Measurements from ENCODE around the gene PCSK4. TPM values are rescaled to one million over a fixed set of nuclear protein-coding genes. Genes with fewer than 3 reads are reported as not detected.

PCSK4 gene
- total and polyA plus RNA-seq, 2 of the 13 experiments (the other 11 are each of a cell fraction or from before 2014, with no cell fraction given), result 2.0 to 2.7 TPM

DNA sequence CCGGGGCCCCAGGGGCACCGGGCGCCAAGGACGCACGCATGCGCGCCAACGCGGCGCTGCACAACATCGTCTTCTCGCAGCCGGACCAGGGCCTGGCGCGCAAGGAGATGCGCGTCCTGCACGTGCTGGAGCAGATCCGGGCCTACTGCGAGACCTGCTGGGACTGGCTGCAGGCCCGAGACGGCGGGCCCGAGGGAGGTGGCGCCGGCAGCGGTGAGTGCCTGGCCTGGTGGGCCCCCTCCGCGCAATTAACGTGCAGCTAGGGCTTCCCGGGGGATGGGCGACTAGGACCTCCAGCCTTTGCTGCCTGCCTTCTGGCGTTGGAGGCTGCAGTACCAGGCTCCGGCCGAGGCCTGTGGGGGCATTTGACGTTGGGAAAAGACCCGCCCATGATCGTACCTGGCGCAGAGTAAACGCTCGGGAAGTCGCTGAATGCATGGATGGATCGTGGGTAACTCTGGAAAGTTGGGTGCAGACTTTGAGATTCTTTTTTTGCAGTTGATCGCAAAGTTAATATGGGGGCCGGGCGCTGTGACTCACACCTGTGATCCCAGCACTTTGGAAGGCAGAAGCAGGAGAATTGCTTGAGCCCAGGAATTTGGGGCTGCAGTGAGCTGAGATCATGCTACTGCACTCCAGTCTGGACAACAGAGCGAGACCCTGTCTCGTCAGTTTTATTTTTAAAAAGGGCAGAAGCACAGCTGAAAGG lies 33.0 kb downstream of the PCSK4 start:
- Histone ChIP-seq H3K9me3 (ENCODE audit: low read length) (no peaks in the 10 kb centered on the region), H2AFZ (ENCODE audit: low read length) (no peak overlapping the region), H3K9ac (ENCODE audit: insufficient read depth, low read depth, low read length) (no peak overlapping the region), H3K79me2 (ENCODE audit: insufficient read depth, low read length) (no peaks in the 10 kb centered on the region), H3K4me2 (ENCODE audit: low read depth, low read length) (peak overlapping the region; percentile 25), H3K4me3 (replicated peaks in 1 of 3; ENCODE audit: insufficient read depth in 1 of 3, low read depth in 2 of 3, low read length in 3 of 3) (peak overlapping the region in 1 of 3 experiments; percentile 12; a peak in 2 of 6 replicates), H3K27ac (ENCODE audit: extremely low read length, insufficient read depth, low read length) (no peak overlapping the region), H3K4me1 (ENCODE audit: insufficient read depth, low read length) (peaks cover 56% of the 10 kb centered on the region), H4K20me1 (ENCODE audit: insufficient read depth, low read length) (peaks cover 5% of the 10 kb centered on the region; the same call in 1 of the 2 replicates), H3K36me3 (replicated peaks in 1 of 2; ENCODE audit: control insufficient read depth in 1 of 2, insufficient read depth in 2 of 2, low read length in 2 of 2) (no peaks in the 10 kb centered on the region), H3K27me3 (ENCODE audit: control insufficient read depth in 1 of 2, insufficient read depth in 2 of 2, low read length in 2 of 2) (peaks cover 6 to 45% of the 10 kb centered on the region in 2 experiments; a peak in 4 of 5 replicates)
- POLR2A ChIA-PET, result no interaction called here
- in situ Hi-C loops (cut with HindIII; ENCODE audit: extremely low pct_ligation_motif_present, low pct_unique_long_range_greater_than_20kb), result loop anchor here (5.0 kb wide), 1 partner anchor 55 kb away; the partner anchor contains the start of gene ADAMTSL5
- FAIRE-seq (no peak), DNase-seq (ENCODE audit: low spot score) (no peak), ATAC-seq (peak; percentile 44)
- CTCF ChIA-PET (ENCODE audit: low intra/inter-chr PET ratio, low total read pairs), result no interaction called here
- BruUV-seq (replicated peaks), result no TSS peak
- intact Hi-C loops (cut with micrococcal nuclease; ENCODE audit: unreplicated experiment), result no loop called here
- 26% methylated on average over 12 of the region's 48 CpGs for WGBS (ENCODE audit: low lambda C conversion rate)
- TF ChIP-seq SMAD9 (CRISPR knock-in tag; IDR thresholded peaks at IDR 0.05) (no peak), ZNF577 (CRISPR knock-in tag; IDR thresholded peaks at IDR 0.05; ENCODE audit: borderline replicate concordance, low read depth) (no peak), KLF9 (CRISPR knock-in tag; IDR thresholded peaks at IDR 0.05; ENCODE audit: low read depth) (no peak), NCOA2 (CRISPR knock-in tag; IDR thresholded peaks at IDR 0.05) (no peak), ZNF687 (CRISPR knock-in tag; IDR thresholded peaks at IDR 0.05) (peak; percentile 69), SAFB2 (CRISPR knock-in tag; IDR thresholded peaks at IDR 0.05; ENCODE audit: borderline replicate concordance, low read depth) (0 out of 2 replicates have a peak, but pooled peaks have one; percentile 34), STAG1 (CRISPR knock-in tag; IDR thresholded peaks at IDR 0.05) (no peak), NONO (IDR thresholded peaks at IDR 0.05) (no peak), NONO (CRISPR knock-in tag; conservative IDR thresholded peaks at IDR 0.05) (no peak; the same call in 1 of the 2 replicates), ZNF567 (CRISPR knock-in tag; IDR thresholded peaks at IDR 0.05; ENCODE audit: borderline replicate concordance) (no peak), ZNF792 (CRISPR knock-in tag; IDR thresholded peaks at IDR 0.05) (no peak), ATF7-NPFF (CRISPR knock-in tag; IDR thresholded peaks at IDR 0.05; ENCODE audit: low read depth) (0 out of 2 replicates have a peak, but pooled peaks have one; percentile 49), DNMT1 (CRISPR knock-in tag; IDR thresholded peaks at IDR 0.05) (0 out of 2 replicates have a peak, but pooled peaks have one; percentile 39), HOXA3 (CRISPR knock-in tag; IDR thresholded peaks at IDR 0.05) (no peak), ZFP37 (CRISPR knock-in tag; IDR thresholded peaks at IDR 0.05; ENCODE audit: borderline replicate concordance) (no peak), ZFP91 (CRISPR knock-in tag; IDR thresholded peaks at IDR 0.05; ENCODE audit: borderline replicate concordance) (no peak), RARA (CRISPR knock-in tag; IDR thresholded peaks at IDR 0.05) (no peak)

Measured in HepG2 (cell line).